K562 (cell line): Measurements from ENCODE around the gene NAPA. TPM values are rescaled to one million over a fixed set of nuclear protein-coding genes. Genes with fewer than 3 reads are reported as not detected.

Experiments
- CBFB ChIP-seq: sonication (generic); formaldehyde crosslinking; IDR thresholded peaks from 2 replicates; pipeline ENCODE4 v1.4.0; 2020; ENCODE audit warnings: mild to moderate bottlenecking, missing genetic modification reagents
- CEBPZ ChIP-seq: fragments of 150-350 bp; IDR thresholded peaks from 2 replicates; pipeline ENCODE4 v1.6.1; 2014; ENCODE audit warnings: low read depth, mild to moderate bottlenecking, low read length, borderline replicate concordance
- ELK1 ChIP-seq: sonication (generic); formaldehyde crosslinking; IDR thresholded peaks from 2 replicates; pipeline ENCODE4 v1.8.1; 2022; ENCODE audit warnings: missing genetic modification reagents
- FIP1L1 ChIP-seq: fragments of 200-400 bp; formaldehyde crosslinking; IDR thresholded peaks from 2 replicates; pipeline ENCODE4 v1.6.1; 2018; ENCODE audit warnings: mild to moderate bottlenecking, low read depth, low read length; ENCODE audit not compliant: poor library complexity, severe bottlenecking
- GABPA ChIP-seq: fragments of 200-800 bp; sonication (Bioruptor generic); conservative IDR thresholded peaks from 2 replicates; pipeline ENCODE4 v1.6.1; 2016; ENCODE audit warnings: low read depth, missing genetic modification characterization, missing compliant biosample characterization
- GATA2 ChIP-seq: sonication (generic); formaldehyde crosslinking; IDR thresholded peaks from 2 replicates; pipeline ENCODE4 v1.4.0; 2020; ENCODE audit warnings: mild to moderate bottlenecking, missing genetic modification reagents
- HLTF ChIP-seq: fragments of 450-650 bp; IDR thresholded peaks from 2 replicates; pipeline ENCODE4 v1.6.1; 2016
- L3MBTL2 ChIP-seq: fragments of 450-650 bp; IDR thresholded peaks from 2 replicates; pipeline ENCODE4 v1.6.1; 2016; ENCODE audit warnings: mild to moderate bottlenecking, moderate library complexity
- MEF2A ChIP-seq: IDR thresholded peaks from 2 replicates; pipeline ENCODE4 v1.6.1; 2011; ENCODE audit warnings: low read depth, mild to moderate bottlenecking, low read length, moderate library complexity; ENCODE audit not compliant: control insufficient read depth
- NFATC3 ChIP-seq: fragments of 450-650 bp; IDR thresholded peaks from 2 replicates; pipeline ENCODE4 v1.6.1; 2017; ENCODE audit warnings: mild to moderate bottlenecking
- NFE2 ChIP-seq: IDR thresholded peaks from 2 replicates; pipeline ENCODE4 v1.6.1; 2014; ENCODE audit warnings: antibody characterized with exemption, low read depth
- NKRF ChIP-seq: fragments of 450-650 bp; IDR thresholded peaks from 2 replicates; pipeline ENCODE4 v1.6.1; 2016; ENCODE audit warnings: borderline replicate concordance
- PRDM10 ChIP-seq: fragments of 450-650 bp; IDR thresholded peaks from 2 replicates; pipeline ENCODE4 v1.6.1; 2018; ENCODE audit not compliant: partially characterized antibody
- SMARCA5 ChIP-seq: fragments of 450-650 bp; IDR thresholded peaks from 2 replicates; pipeline ENCODE4 v1.6.1; 2016
- ZBTB26 ChIP-seq: fragments of 450-650 bp; formaldehyde crosslinking; IDR thresholded peaks from 2 replicates; pipeline ENCODE4 v1.4.0; 2022; ENCODE audit warnings: missing genetic modification characterization
- ZNF133 ChIP-seq: fragments of 250-450 bp; sonication (Bioruptor Pico); IDR thresholded peaks from 2 replicates; pipeline ENCODE4 v1.4.0; 2020; ENCODE audit warnings: mild to moderate bottlenecking
- ZNF717 ChIP-seq: fragments of 250-450 bp; sonication (Bioruptor Pico); IDR thresholded peaks from 2 replicates; pipeline ENCODE4 v1.5.0; 2021
- polyA plus RNA-seq, 8 experiments: library from polyadenylated mRNA; depleted of rRNA in 4 of 8; stranded (reverse) in 5 of 8; unstranded in 3 of 8; fragments of >200 nt; fragmentation: Nextera tagmentation in 2 of 8; fragmentation: Illumina TruSeq in 1 of 8; extraction: Ambion mirVana in 2 of 8; extraction: Trizol in 1 of 8; gene quantifications; 2 replicates each; pipeline versions ENCODE4 v1.2.1 to v1.2.3, GENCODE V29; 2011 to 2014; ENCODE audit warnings: inconsistent platforms in 1 of 8, missing spikeins in 1 of 8
- total RNA-seq, 7 experiments: library from RNA; depleted of rRNA in 6 of 7; stranded (reverse); fragments of >200 nt in 6 of 7; fragmentation: Illumina TruSeq in 2 of 7; extraction: Trizol in 2 of 7; gene quantifications; 2 replicates each; pipeline versions ENCODE4 v1.2.1 to v1.2.3, GENCODE V29; 2011 to 2021; ENCODE audit warnings: low replicate concordance in 1 of 7

The NAPA gene
- total and polyA plus RNA-seq, 9 of the 15 experiments (the other 6 are each of a cell fraction or from before 2014, with no cell fraction given), result 5.4 to 98.6 (median 77.5) TPM

GRCh38 chr19:47471733-47472457, 43.0 kb downstream of the NAPA start, which contains the start of gene SLC8A2 (continued):
- 0 out of 2 replicates have a peak, but pooled peaks have one; percentile 28 for TF ChIP-seq ZBTB26
- no peak for TF ChIP-seq ELK1 (CRISPR knock-in tag)
- TF ChIP-seq MEF2A, result no peak
- TF ChIP-seq NKRF, result peak; percentile 87
- no peak for TF ChIP-seq FIP1L1
- peak; percentile 36; the same call in 1 of the 2 replicates for TF ChIP-seq HLTF
- TF ChIP-seq ZNF717 (CRISPR knock-in tag), result no peak
- no peak for TF ChIP-seq GABPA (tag)
- no peak for TF ChIP-seq ZNF133 (CRISPR knock-in tag)
- TF ChIP-seq NFE2, result no peak
- no peak for TF ChIP-seq CEBPZ
- peak; percentile 62; the same call in 1 of the 2 replicates for TF ChIP-seq SMARCA5
- no peak for TF ChIP-seq CBFB (CRISPR knock-in tag)
- no peak for TF ChIP-seq GATA2 (CRISPR knock-in tag)
- no peak for TF ChIP-seq L3MBTL2
- no peak for TF ChIP-seq NFATC3
- no peak for TF ChIP-seq PRDM10
